Measurements from ENCODE around the gene RCSD1. TPM values are rescaled to one million over a fixed set of nuclear protein-coding genes. Genes with fewer than 3 reads are reported as not detected.
"Not testable (repeated sequence)": the region's sequence is repeated elsewhere in the genome, so short reads cannot be mapped to it uniquely, and the experiment has no call there.

RCSD1 gene
- total and polyA plus RNA-seq, 8 donors, result 6.0 to 43.7 (median 19.7) TPM

DNA sequence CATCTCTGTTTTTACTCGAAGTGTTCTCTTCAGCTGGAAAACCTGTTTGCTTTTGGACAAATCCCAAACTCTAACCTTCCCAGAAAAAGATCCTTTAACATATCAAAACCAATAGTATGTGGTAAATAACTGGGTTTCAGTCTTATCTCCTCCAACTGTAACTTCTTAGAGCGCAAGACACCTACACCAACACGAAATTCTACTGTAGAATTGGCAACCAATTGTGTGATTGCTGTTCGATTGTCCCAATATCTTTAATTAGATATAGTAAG, 85.9 kb downstream of the RCSD1 start:
- H3K4me3 ChIP-seq, result peak overlapping the region; percentile 55 to 79 (median 64)
- peak overlapping the region in 4 of 5 donors; percentile 90 to 95 (median 93) for H3K27ac ChIP-seq
- no peaks in the 10 kb centered on the region for H3K9me3 ChIP-seq
- no peaks in the 10 kb centered on the region for H3K36me3 ChIP-seq
- TF ChIP-seq POLR2AphosphoS5 (IDR thresholded peaks at IDR 0.05), result no peak
- TF ChIP-seq POLR2A (IDR thresholded peaks at IDR 0.05), result no peak
- TF ChIP-seq, protein P1, sequence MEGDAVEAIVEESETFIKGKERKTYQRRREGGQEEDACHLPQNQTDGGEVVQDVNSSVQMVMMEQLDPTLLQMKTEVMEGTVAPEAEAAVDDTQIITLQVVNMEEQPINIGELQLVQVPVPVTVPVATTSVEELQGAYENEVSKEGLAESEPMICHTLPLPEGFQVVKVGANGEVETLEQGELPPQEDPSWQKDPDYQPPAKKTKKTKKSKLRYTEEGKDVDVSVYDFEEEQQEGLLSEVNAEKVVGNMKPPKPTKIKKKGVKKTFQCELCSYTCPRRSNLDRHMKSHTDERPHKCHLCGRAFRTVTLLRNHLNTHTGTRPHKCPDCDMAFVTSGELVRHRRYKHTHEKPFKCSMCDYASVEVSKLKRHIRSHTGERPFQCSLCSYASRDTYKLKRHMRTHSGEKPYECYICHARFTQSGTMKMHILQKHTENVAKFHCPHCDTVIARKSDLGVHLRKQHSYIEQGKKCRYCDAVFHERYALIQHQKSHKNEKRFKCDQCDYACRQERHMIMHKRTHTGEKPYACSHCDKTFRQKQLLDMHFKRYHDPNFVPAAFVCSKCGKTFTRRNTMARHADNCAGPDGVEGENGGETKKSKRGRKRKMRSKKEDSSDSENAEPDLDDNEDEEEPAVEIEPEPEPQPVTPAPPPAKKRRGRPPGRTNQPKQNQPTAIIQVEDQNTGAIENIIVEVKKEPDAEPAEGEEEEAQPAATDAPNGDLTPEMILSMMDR (IDR thresholded peaks at IDR 0.05), result no peak
- TF ChIP-seq EP300 (IDR thresholded peaks at IDR 0.05), result no peak
- WGBS, 5 donors, result 0 to 2% (median 1%) methylated on average over 4 of the region's 4 CpGs
- intact Hi-C loops (cut with DNase I; ENCODE audit: low total_unique reads), result no loop called here
- DNase-seq, result peak in 1 of 2 donors; percentile 30
- no peaks in the 10 kb centered on the region for H3K27me3 ChIP-seq
- H3K4me1 ChIP-seq, result peaks cover 0 to 33% (median 21%) of the 10 kb centered on the region in 4 donors

DNA sequence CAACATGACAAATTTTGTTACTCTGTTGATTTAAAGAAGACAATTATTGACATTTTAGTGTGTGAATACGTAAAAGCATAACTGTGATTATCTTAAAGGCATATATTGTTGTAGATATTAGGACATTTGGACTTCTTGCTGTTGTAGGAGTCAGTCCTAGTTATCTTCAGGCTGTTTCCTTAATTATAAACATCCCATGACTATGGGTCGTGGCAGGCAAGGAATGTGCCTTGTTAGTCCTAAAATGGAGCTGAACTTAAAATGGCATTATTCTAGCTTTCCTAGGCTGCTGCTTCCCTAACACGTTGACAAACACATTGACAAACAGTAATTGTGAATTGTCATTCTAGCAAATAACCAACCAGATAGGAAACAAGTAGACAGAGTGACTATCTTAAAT, 87.3 kb downstream of the RCSD1 start:
- intact Hi-C loops (cut with DNase I; ENCODE audit: low total_unique reads), result no loop called here
- H3K4me3 ChIP-seq, result no peak overlapping the region
- no peak overlapping the region for H3K27ac ChIP-seq
- TF ChIP-seq POLR2A (IDR thresholded peaks at IDR 0.05), result no peak
- no peak for TF ChIP-seq EP300 (IDR thresholded peaks at IDR 0.05)
- TF ChIP-seq POLR2AphosphoS5 (IDR thresholded peaks at IDR 0.05), result no peak
- TF ChIP-seq, protein P1 (IDR thresholded peaks at IDR 0.05), result no peak
- H3K36me3 ChIP-seq, result no peaks in the 10 kb centered on the region
- no peaks in the 10 kb centered on the region for H3K9me3 ChIP-seq
- 61 to 77% (median 68%) methylated on average over 3 of the region's 3 CpGs for WGBS, 5 donors
- H3K4me1 ChIP-seq, result peaks cover 0 to 36% (median 24%) of the 10 kb centered on the region in 4 donors
- DNase-seq, result no peak
- no peaks in the 10 kb centered on the region for H3K27me3 ChIP-seq

DNA sequence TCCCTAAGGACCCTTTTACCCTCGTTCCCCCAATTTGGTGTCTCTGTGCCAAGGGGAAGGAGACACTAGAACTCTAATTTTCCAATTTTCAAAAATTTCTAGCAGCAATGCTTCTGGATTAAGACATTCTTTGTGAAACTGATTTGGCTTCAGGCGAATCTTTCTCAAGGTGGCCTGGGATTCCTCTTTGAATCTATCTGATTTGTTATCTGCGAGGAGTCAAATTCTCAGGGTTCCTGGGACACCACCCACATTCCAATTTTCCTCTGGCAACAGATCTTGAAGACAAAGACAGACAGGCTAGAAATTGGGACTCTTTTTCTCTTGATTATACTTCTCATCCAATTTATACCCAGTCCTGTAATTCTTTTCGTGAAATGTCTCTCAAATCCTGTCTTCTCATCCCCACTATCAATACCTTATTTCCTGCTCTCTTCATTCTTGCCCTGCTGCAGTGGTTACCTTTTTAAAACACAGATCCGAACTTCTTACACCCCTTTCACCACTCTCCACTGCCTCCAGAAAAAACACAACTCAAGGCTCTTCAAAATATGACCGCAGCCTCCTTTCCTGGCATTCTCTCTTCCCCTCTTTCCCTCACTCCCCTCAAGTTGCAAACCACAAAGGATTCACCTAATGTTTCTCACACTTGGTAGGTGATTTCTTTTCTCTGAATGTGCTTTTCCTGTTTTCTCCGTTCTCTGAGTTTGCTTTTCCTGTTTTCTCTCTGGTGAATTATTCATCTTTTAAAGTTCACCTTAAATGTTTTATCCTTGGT, 89.1 kb downstream of the RCSD1 start:
- TF ChIP-seq POLR2AphosphoS5 (IDR thresholded peaks at IDR 0.05) (no peak), EP300 (IDR thresholded peaks at IDR 0.05) (no peak), POLR2A (IDR thresholded peaks at IDR 0.05) (no peak)
- TF ChIP-seq, protein P1 (IDR thresholded peaks at IDR 0.05), result no peak
- Histone ChIP-seq H3K27ac (peak overlapping the region in 1 of 5 donors; percentile 44), H3K4me1 (peaks cover 13 to 42% (median 24%) of the 10 kb centered on the region in 4 donors), H3K4me3 (no peak overlapping the region), H3K36me3 (no peaks in the 10 kb centered on the region), H3K9me3 (no peaks in the 10 kb centered on the region), H3K27me3 (no peaks in the 10 kb centered on the region)
- 84 to 90% (median 86%) methylated on average over 7 of the region's 7 CpGs for WGBS, 5 donors
- intact Hi-C loops (cut with DNase I; ENCODE audit: low total_unique reads), result no loop called here
- DNase-seq, result no peak

DNA sequence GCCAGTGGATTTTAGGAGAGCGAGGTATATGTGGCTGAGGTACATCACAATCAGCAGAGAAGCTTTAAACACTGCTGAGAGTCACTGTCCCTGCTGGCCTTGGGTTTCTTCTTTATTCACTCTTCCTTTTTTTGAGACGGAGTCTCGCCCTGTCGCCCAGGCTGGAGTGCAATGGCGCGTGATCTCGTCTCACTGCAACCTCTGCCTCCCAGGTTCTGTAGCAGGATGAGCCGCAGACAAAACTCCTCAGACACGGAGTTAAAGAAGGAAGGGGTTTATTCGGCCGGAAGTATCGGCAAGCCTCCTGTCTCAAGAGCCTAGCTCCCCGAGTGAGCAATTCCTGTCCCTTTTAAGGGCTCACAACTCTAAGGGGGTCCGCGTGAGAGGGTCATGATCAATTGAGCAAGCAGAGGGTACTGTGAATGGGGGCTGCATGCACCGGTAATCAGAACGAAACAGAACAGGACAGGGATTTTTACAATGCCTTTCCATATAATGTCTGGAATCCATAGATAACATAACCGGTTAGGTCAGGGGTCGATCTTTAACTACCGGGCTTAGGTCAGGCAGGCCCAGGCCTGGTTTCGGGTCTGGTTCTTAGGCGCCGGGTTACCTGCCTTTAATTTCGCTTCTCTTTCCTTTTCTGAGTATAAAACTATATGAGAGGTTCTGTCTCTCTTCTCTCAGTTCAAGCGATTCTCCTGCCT, 89.8 kb downstream of the RCSD1 start:
- intact Hi-C loops (cut with DNase I; ENCODE audit: low total_unique reads); H3K9me3 ChIP-seq; H3K36me3 ChIP-seq; DNase-seq; H3K4me3 ChIP-seq; H3K27me3 ChIP-seq: not testable (repeated sequence)
- 86 to 93% (median 91%) methylated on average over 25 of the region's 25 CpGs for WGBS, 5 donors
- peaks cover 15 to 46% (median 28%) of the 10 kb centered on the region in 4 donors for H3K4me1 ChIP-seq
- H3K27ac ChIP-seq, result peak overlapping the region in 1 of 5 donors; percentile 44

Measured in stomach (tissue), 9 donors.